Uterus (tissue), 4 donors: ENCODE data around the gene COL24A1. TPM values are rescaled to one million over a fixed set of nuclear protein-coding genes. Genes with fewer than 3 reads are reported as not detected.
"Not testable (repeated sequence)": the region's sequence is repeated elsewhere in the genome, so short reads cannot be mapped to it uniquely, and the experiment has no call there.

Experiments
- DNase-seq, 2 donors: peaks; one replicate each; pipeline ENCODE4 v3.0.0-alpha.2; 2019 to 2020
- H3K27ac ChIP-seq, 2 donors: fragments of 200-600 bp; sonication (generic); 1 replicate in 1 of 2; 2 replicates in 1 of 2; pipeline ENCODE4 v1.5.1; 2016 to 2018
- H3K27me3 ChIP-seq, 2 donors: fragments of 200-600 bp; sonication (generic); one replicate each; pipeline ENCODE4 v1.5.1; 2018 to 2019; ENCODE audit warnings: control low read depth in 1 of 2
- H3K36me3 ChIP-seq, 2 donors: fragments of 200-600 bp; sonication (generic); one replicate each; pipeline ENCODE4 v1.5.1; 2019; ENCODE audit warnings: control low read depth in 1 of 2
- H3K4me1 ChIP-seq, 2 donors: fragments of 200-600 bp; sonication (generic); one replicate each; pipeline ENCODE4 v1.5.1; 2018 to 2019; ENCODE audit warnings: control low read depth in 1 of 2
- H3K4me3 ChIP-seq, 2 donors: fragments of 200-600 bp; sonication (generic); 1 replicate in 1 of 2; 2 replicates in 1 of 2; pipeline ENCODE4 v1.5.1; 2018 to 2019; ENCODE audit warnings: mild to moderate bottlenecking in 1 of 2
- H3K9me3 ChIP-seq, 2 donors: fragments of 200-600 bp; sonication (generic); one replicate each; pipeline ENCODE4 v1.5.1; 2019; ENCODE audit warnings: control low read depth in 1 of 2
- POLR2A ChIP-seq, 2 donors: fragments of 450-650 bp; IDR thresholded peaks; one replicate each; pipeline ENCODE4 v1.6.1; 2016; ENCODE audit warnings: antibody characterized with exemption in 2 of 2, mild to moderate bottlenecking in 1 of 2, moderate library complexity in 1 of 2
- intact Hi-C: fragments of 100-400 bp; cut with DNase I; formaldehyde crosslinking; loops from one replicate; pipeline ENCODE4 v1.15.1; 2023; ENCODE audit warnings: low total_unique reads
- total RNA-seq, 4 donors: library from RNA; depleted of rRNA in 3 of 4; stranded (reverse); fragments of >200 nt in 3 of 4; gene quantifications; one replicate each; pipeline versions ENCODE4 v1.1.0 to v1.2.4, GENCODE V29; 2014 to 2023
- TF ChIP-seq, protein P1 (sequence below), 4 experiments: fragments of 200-600 bp in 2 of 4; fragments of 450-650 bp in 2 of 4; sonication (generic) in 2 of 4; IDR thresholded peaks; one replicate each; pipeline ENCODE4 v1.5.1; 2016 to 2019; ENCODE audit warnings: antibody characterized with exemption in 4 of 4, mild to moderate bottlenecking in 2 of 4, moderate library complexity in 1 of 4
- donor health status: DM: yes; HTN: yes; CAD: no.

The COL24A1 gene
- total RNA-seq, 4 donors from 2014 or later = 0.37 to 9.1 TPM; not detected in 2

DNA sequence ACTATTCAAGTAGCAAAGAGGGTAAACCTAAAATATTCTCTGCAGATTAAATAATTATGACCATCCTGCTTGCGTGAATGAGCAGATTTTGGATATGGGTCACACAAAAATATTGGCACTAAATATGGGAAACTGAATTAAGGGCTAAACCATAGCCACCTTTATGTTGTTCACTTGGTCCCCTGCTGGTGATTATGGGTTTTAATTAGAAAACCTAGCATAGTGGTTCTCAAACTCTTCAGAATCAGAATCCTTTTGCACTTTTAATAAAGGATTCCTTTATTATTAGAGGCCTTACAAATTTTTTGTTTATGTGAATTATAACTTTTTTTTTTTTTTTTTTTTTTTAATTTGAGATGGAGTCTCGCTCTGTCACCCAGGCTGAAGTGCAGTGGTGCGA is 409.8 kb downstream of the COL24A1 start:
- TF ChIP-seq, protein P1, sequence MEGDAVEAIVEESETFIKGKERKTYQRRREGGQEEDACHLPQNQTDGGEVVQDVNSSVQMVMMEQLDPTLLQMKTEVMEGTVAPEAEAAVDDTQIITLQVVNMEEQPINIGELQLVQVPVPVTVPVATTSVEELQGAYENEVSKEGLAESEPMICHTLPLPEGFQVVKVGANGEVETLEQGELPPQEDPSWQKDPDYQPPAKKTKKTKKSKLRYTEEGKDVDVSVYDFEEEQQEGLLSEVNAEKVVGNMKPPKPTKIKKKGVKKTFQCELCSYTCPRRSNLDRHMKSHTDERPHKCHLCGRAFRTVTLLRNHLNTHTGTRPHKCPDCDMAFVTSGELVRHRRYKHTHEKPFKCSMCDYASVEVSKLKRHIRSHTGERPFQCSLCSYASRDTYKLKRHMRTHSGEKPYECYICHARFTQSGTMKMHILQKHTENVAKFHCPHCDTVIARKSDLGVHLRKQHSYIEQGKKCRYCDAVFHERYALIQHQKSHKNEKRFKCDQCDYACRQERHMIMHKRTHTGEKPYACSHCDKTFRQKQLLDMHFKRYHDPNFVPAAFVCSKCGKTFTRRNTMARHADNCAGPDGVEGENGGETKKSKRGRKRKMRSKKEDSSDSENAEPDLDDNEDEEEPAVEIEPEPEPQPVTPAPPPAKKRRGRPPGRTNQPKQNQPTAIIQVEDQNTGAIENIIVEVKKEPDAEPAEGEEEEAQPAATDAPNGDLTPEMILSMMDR (IDR thresholded peaks at IDR 0.05) = no peak
- TF ChIP-seq POLR2A (IDR thresholded peaks at IDR 0.05) = no peak
- intact Hi-C loops = no loop called here

DNA sequence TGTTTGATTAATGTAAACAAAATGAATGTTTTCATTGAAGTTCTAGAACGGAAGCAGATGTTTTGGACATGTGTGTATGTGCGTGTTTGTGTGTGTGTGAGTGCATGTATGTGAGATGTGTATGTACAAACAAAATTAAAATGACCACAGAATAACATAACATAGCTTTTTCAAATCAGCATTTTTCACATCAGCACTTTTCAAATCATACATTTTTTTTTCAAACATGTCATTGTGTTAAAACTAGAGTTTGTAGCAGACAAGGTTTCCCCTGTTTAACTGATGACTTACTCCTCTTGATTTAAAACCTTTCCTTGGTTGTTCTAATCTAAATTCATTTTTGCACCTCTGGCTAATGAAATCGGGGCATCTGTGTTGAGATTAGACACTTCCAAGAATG is 412.8 kb downstream of the COL24A1 start:
- no peaks in the 10 kb centered on the region for H3K9me3 ChIP-seq
- no peaks in the 10 kb centered on the region for H3K4me1 ChIP-seq
- H3K27ac ChIP-seq = no peak overlapping the region
- no peak for DNase-seq
- no peaks in the 10 kb centered on the region for H3K36me3 ChIP-seq
- H3K27me3 ChIP-seq = no peaks in the 10 kb centered on the region
- intact Hi-C loops = no loop called here
- no peak for TF ChIP-seq POLR2A (IDR thresholded peaks at IDR 0.05)
- TF ChIP-seq, protein P1 (IDR thresholded peaks at IDR 0.05) = no peak
- no peak overlapping the region for H3K4me3 ChIP-seq

More for the DNA sequence above, 409.8 kb downstream of the COL24A1 start:
- Histone ChIP-seq H3K36me3 (no peaks in the 10 kb centered on the region), H3K4me3 (no peak overlapping the region), H3K4me1 (no peaks in the 10 kb centered on the region), H3K27me3 (no peaks in the 10 kb centered on the region), H3K9me3 (no peaks in the 10 kb centered on the region), H3K27ac (no peak overlapping the region)
- DNase-seq = no peak

DNA sequence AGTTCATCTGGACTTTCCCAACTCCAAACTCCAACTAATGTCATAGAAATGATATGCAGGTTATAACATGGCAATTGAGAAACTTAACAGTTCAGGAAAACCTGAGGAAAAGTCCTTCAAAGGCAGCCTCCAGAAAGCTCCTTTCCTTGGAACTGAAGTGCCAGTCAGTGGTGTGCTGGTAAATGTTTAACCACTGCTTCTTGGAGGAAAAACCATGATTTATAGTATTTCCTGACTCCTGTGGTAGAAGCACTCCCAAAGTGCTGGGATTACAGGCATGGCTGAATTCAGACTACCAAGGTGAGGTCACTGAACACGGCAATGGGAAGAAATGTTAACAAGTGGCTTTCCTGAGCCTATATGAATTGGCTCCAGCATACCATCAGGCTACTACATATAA is 421.6 kb downstream of the COL24A1 start:
- Histone ChIP-seq H3K4me3 (no peak overlapping the region), H3K27ac (no peak overlapping the region), H3K27me3 (no peaks in the 10 kb centered on the region), H3K36me3 (no peaks in the 10 kb centered on the region), H3K9me3 (no peaks in the 10 kb centered on the region), H3K4me1 (no peaks in the 10 kb centered on the region)
- TF ChIP-seq, protein P1 (IDR thresholded peaks at IDR 0.05) = no peak
- TF ChIP-seq POLR2A (IDR thresholded peaks at IDR 0.05) = no peak
- no peak for DNase-seq
- intact Hi-C loops = no loop called here

DNA sequence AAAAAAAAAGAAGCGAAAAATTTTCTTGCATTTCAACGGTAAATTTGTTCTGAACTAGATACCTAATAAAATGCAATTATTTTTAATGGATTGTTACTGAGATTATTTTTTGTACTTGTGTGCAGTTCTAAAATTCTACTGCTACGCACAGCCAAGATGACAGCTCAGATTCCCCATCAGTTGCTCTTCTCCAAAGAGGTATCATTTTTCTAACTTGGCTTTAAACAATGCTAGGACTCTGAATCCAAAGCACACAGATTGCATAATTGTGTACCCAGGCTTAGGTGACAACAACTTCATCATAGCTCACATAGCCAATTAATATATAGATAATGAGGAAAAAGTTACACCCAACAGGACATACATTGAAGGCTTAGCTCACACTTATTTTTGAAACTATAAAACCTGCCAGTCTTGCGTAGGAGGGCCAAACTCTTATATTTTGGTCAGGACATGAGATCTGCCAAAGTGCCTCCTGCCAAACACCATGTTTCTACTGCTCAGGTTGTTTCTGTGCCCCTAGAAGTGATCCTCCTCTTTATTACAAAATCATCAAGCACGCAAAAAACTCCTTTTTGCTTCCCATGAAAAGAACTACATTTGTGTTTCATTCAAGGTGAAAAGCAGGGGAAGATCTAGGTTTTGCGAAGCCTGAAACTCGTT is 437.8 kb downstream of the COL24A1 start:
- Histone ChIP-seq H3K27ac (no peak overlapping the region), H3K36me3 (no peaks in the 10 kb centered on the region), H3K9me3 (peaks cover 0 to 3% of the 10 kb centered on the region in 2 donors), H3K4me3 (no peak overlapping the region), H3K27me3 (no peaks in the 10 kb centered on the region), H3K4me1 (no peaks in the 10 kb centered on the region)
- intact Hi-C loops = no loop called here
- no peak for TF ChIP-seq POLR2A (IDR thresholded peaks at IDR 0.05)
- DNase-seq = no peak

DNA sequence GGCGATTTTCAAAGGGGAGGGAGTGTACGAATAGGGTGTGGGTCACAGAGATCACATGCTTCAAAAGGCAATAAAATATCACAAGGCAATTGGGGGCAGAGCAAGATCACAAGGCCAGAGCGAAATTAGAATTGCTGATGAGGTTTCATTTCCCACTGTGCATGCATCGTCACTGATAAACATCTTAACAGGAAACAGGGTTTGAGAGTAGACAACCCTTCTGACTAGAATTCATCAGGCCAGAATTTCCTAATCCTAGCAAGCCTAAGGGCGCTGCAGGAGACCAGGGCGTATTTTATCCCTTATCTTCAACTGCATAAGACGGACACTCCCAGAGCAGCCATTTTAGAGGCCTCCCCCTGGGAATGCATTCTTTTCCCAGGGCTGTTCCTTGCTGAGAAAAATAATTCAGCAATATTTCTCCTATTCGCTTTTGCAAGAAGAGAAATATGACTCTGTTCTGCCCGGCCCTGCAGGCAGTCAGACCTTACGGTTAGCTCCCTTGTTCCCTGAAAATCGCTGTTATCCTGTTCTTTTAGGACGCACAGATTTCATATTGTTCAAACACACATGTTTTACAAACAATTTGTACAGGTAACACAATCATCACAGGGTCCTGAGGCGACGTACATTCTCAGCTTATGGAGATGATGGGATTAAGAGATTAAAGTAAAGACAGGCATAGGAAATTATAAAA is 442.0 kb downstream of the COL24A1 start:
- H3K27me3 ChIP-seq, H3K4me3 ChIP-seq, H3K4me1 ChIP-seq, intact Hi-C loops, H3K27ac ChIP-seq, DNase-seq, H3K9me3 ChIP-seq, H3K36me3 ChIP-seq: not testable (repeated sequence)

DNA sequence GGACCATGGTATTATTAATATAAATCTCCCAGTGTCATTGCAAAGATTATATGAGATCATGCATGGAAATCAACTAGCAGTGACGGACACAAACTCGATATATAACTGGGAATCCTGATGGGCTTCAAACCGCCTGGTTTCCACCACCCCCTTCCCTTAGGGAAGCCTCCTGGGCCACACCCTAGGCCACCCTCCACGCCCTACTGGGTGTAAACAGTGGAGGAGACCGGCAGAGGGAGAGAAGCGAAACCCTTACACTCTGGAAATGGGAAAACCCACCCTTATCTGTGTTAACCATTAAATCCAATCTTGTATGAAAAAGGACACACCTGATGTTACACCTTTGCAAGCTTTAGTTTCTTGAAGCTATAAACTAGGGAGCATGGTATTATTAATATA is 447.7 kb downstream of the COL24A1 start:
- intact Hi-C loops = no loop called here
- Histone ChIP-seq H3K9me3 (no peaks in the 10 kb centered on the region), H3K4me1 (no peaks in the 10 kb centered on the region), H3K27me3 (no peaks in the 10 kb centered on the region), H3K27ac (peak overlapping the region; percentile 85 to 87), H3K36me3 (no peaks in the 10 kb centered on the region), H3K4me3 (peak overlapping the region; percentile 59 to 70)
- no peak for DNase-seq
- TF ChIP-seq, protein P1 (IDR thresholded peaks at IDR 0.05) = no peak
- no peak for TF ChIP-seq POLR2A (IDR thresholded peaks at IDR 0.05)
